Activated B cell treated with CpG ODN at 0.5 μM for 24 hours (primary cell): ENCODE measurements around the gene TRIP12. TPM values are rescaled to one million over a fixed set of nuclear protein-coding genes. Genes with fewer than 3 reads are reported as not detected.
"Not testable (repeated sequence)": the region's sequence is repeated elsewhere in the genome, so short reads cannot be mapped to it uniquely, and the experiment has no call there.

Source experiments
- ATAC-seq: fragments of 200-7000 bp; cut with Tn5 transposase; one replicate; pipeline ENCODE4 v1.10.0; 2021; ENCODE audit warnings: low read depth, mild to moderate bottlenecking, moderate library complexity
- CTCF ChIA-PET: fragments of 350-600 bp; sonication (Branson Sonifier 250); formaldehyde crosslinking; loops from one replicate; lab custom pipeline; 2021; ENCODE audit warnings: antibody characterized with exemption; lab: Charles Lee
- POLR2A ChIA-PET: fragments of 350-600 bp; sonication (Branson Sonifier 250); formaldehyde crosslinking; loops from one replicate; lab custom pipeline; 2021; ENCODE audit warnings: antibody characterized with exemption; lab: Charles Lee
- DNase-seq: peaks from one replicate; pipeline ENCODE4 v3.0.0; 2022
- H3K27ac Mint-ChIP-seq: one replicate; pipeline ENCODE4 v1.8.0; 2020; ENCODE audit warnings: mixed read lengths
- H3K27me3 Mint-ChIP-seq: one replicate; pipeline ENCODE4 v1.8.0; 2021; ENCODE audit warnings: mixed read lengths
- H3K36me3 Mint-ChIP-seq: one replicate; pipeline ENCODE4 v1.8.0; 2021; ENCODE audit warnings: low read depth, mixed read lengths
- H3K4me1 Mint-ChIP-seq: one replicate; pipeline ENCODE4 v1.8.0; 2021; ENCODE audit warnings: mixed read lengths
- H3K4me3 Mint-ChIP-seq: one replicate; pipeline ENCODE4 v1.8.0; 2020; ENCODE audit warnings: mild to moderate bottlenecking, mixed read lengths
- H3K9me3 Mint-ChIP-seq: one replicate; pipeline ENCODE4 v1.8.0; 2020; ENCODE audit warnings: mixed read lengths
- intact Hi-C: fragments of 100-400 bp; cut with micrococcal nuclease; formaldehyde crosslinking; loops from one replicate; pipeline ENCODE4 v1.15.1; 2024
- total RNA-seq: library from RNA; stranded (reverse); gene quantifications from 2 replicates; pipeline ENCODE4 v1.2.3, GENCODE V29; 2022
- TF ChIP-seq, protein P1 (sequence below): fragments of 200-600 bp; IDR thresholded peaks from one replicate; pipeline ENCODE4 v1.8.0; 2022; ENCODE audit warnings: antibody characterized with exemption, mild to moderate bottlenecking

TRIP12 gene
- total RNA-seq, 1 donor from 2014 or later: 272 TPM

- TF ChIP-seq, protein P1, sequence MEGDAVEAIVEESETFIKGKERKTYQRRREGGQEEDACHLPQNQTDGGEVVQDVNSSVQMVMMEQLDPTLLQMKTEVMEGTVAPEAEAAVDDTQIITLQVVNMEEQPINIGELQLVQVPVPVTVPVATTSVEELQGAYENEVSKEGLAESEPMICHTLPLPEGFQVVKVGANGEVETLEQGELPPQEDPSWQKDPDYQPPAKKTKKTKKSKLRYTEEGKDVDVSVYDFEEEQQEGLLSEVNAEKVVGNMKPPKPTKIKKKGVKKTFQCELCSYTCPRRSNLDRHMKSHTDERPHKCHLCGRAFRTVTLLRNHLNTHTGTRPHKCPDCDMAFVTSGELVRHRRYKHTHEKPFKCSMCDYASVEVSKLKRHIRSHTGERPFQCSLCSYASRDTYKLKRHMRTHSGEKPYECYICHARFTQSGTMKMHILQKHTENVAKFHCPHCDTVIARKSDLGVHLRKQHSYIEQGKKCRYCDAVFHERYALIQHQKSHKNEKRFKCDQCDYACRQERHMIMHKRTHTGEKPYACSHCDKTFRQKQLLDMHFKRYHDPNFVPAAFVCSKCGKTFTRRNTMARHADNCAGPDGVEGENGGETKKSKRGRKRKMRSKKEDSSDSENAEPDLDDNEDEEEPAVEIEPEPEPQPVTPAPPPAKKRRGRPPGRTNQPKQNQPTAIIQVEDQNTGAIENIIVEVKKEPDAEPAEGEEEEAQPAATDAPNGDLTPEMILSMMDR: no peak
- ChIA-PET CTCF (no interaction called here), POLR2A (no interaction called here)
- Mint-ChIP-seq H3K4me3 (no peak overlapping the region), H3K4me1 (peaks cover 27% of the 10 kb centered on the region), H3K36me3 (peaks cover 43% of the 10 kb centered on the region), H3K9me3 (no peaks in the 10 kb centered on the region), H3K27ac (no peak overlapping the region), H3K27me3 (no peaks in the 10 kb centered on the region)
- intact Hi-C loops: no loop called here
- ATAC-seq: no peak
- DNase-seq: no peak
These were observed 20.0 kb downstream of the TRIP12 start for GRCh38 chr2:229901819-229902218.

DNA sequence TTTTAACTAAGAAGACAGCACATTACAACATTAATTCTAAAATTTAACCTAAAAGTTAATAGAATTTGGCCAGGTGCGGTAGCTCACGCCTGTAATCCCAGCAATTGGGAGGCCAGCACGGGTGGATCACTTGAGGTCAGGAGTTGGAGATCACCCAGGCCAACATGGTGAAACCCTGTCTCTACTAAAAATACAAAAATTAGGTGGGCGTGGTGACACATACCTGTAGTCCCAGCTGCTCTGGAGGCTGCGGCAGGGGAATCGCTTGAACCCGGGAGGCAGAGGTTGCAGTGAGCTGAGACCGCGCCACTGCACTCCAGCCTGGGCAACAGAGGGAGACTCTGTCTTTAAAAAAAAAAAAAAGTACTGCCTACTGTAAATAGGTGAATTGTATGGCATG, 21.3 kb downstream of the TRIP12 start:
- H3K27me3 Mint-ChIP-seq, ATAC-seq, H3K4me3 Mint-ChIP-seq, H3K27ac Mint-ChIP-seq, H3K9me3 Mint-ChIP-seq, intact Hi-C loops, DNase-seq: not testable (repeated sequence)
- CTCF ChIA-PET: interaction anchor here (0.6 kb wide), 1 partner anchor 952 kb away, joined by 3 read pairs; no protein-coding TSS in a partner anchor
- Mint-ChIP-seq H3K36me3 (peaks cover 40% of the 10 kb centered on the region), H3K4me1 (peaks cover 31% of the 10 kb centered on the region)
- POLR2A ChIA-PET: interaction anchor here (0.5 kb wide), 1 partner anchor 17 kb away, joined by 18 read pairs; no protein-coding TSS in a partner anchor

DNA sequence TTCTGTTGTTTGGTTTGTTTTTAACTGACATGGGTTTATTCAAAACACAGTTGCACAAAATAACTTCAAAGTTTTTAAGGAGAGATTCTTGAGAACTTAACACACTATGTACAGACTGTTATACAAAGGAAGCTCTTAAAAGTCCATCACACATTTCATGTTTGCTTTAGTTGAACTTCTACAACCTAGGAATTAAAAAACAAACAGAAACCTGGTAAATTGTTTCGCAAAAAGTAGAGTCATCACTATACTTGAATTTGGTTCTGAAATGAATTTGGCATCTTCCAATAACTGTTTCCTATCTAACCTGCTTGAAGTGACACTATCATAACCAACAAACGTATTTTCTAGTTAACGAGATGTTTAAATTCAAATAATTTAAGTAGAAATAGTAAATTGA, 21.8 kb downstream of the TRIP12 start:
- DNase-seq (no peak), ATAC-seq (no peak)
- no peak overlapping the region for H3K27ac Mint-ChIP-seq
- CTCF ChIA-PET: interaction anchor here (0.6 kb wide), 1 partner anchor 952 kb away, joined by 3 read pairs; no protein-coding TSS in a partner anchor
- POLR2A ChIA-PET: interaction anchor here (0.5 kb wide), 1 partner anchor 17 kb away, joined by 18 read pairs; no protein-coding TSS in a partner anchor
- H3K4me3 Mint-ChIP-seq: no peak overlapping the region
- TF ChIP-seq, protein P1: no peak
- no peaks in the 10 kb centered on the region for H3K9me3 Mint-ChIP-seq
- intact Hi-C loops: no loop called here
- H3K27me3 Mint-ChIP-seq: no peaks in the 10 kb centered on the region
- peaks cover 36% of the 10 kb centered on the region for H3K36me3 Mint-ChIP-seq
- peaks cover 32% of the 10 kb centered on the region for H3K4me1 Mint-ChIP-seq

DNA sequence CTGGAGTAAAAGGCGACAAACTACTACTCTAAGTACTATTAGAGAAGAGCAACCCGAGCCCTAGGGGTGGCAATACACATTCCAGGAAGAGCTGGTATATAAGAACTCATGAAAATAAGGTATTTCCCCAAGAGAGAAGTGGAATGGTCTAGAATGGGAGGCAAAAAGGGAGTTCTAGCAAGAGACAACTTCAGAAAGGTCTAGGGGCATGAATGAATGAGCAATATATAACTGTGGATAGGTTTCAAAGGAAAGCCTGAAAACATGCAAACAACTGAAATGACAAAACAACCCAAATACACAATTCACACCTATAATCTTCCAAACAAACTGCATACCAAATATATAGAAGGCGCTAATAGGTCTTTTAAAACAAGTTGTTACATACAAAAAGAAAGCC, 22.2 kb downstream of the TRIP12 start:
- Mint-ChIP-seq H3K9me3 (no peaks in the 10 kb centered on the region), H3K4me1 (peaks cover 35% of the 10 kb centered on the region), H3K27ac (no peak overlapping the region), H3K4me3 (no peak overlapping the region), H3K27me3 (no peaks in the 10 kb centered on the region), H3K36me3 (peaks cover 36% of the 10 kb centered on the region)
- POLR2A ChIA-PET: no interaction called here
- CTCF ChIA-PET: no interaction called here
- no peak for DNase-seq
- intact Hi-C loops: loop anchor here (5.0 kb wide), 1 partner anchor 37 kb away; no protein-coding TSS in a partner anchor
- TF ChIP-seq, protein P1: no peak
- no peak for ATAC-seq

DNA sequence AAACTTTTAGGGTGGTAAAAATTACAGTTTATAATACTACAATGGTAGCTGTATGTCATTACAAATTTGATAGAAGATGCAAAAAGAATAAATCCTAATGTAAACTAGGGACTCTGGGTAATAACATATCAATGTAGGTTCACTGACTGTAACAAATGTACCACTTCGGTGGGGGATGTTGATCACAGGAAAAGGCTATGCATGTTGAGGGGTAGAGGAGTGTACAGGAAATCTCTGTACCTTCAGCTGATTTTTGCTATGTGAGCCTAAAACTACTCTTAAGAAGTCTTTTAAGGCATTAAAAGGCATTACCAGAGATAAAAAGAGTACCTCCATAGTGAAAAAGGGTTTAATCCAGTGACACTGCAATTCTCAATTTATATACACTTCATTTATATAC, 25.0 kb downstream of the TRIP12 start:
- H3K9me3 Mint-ChIP-seq: no peaks in the 10 kb centered on the region
- H3K36me3 Mint-ChIP-seq: peaks cover 42% of the 10 kb centered on the region
- no peaks in the 10 kb centered on the region for H3K27me3 Mint-ChIP-seq
- no peak overlapping the region for H3K4me3 Mint-ChIP-seq
- ChIA-PET CTCF (no interaction called here), POLR2A (no interaction called here)
- TF ChIP-seq, protein P1: no peak
- ATAC-seq (no peak), DNase-seq (no peak)
- intact Hi-C loops: loop anchor here (2.0 to 5.0 kb wide), 2 partner anchors 14 to 35 kb away; no protein-coding TSS in a partner anchor
- no peak overlapping the region for H3K27ac Mint-ChIP-seq
- H3K4me1 Mint-ChIP-seq: peaks cover 43% of the 10 kb centered on the region

- ATAC-seq: no peak
- TF ChIP-seq, protein P1: no peak
- Mint-ChIP-seq H3K9me3 (no peaks in the 10 kb centered on the region), H3K27me3 (no peaks in the 10 kb centered on the region), H3K27ac (no peak overlapping the region), H3K4me3 (no peak overlapping the region), H3K36me3 (peaks cover 46% of the 10 kb centered on the region), H3K4me1 (peaks cover 58% of the 10 kb centered on the region)
- intact Hi-C loops: no loop called here
- POLR2A ChIA-PET: no interaction called here
- no peak for DNase-seq
- CTCF ChIA-PET: interaction anchor here (0.8 to 1.9 kb wide), 3 partner anchors 21 to 262 kb away, joined by 3 to 5 read pairs (median 5); no protein-coding TSS in a partner anchor
These were observed 32.8 kb downstream of the TRIP12 start for GRCh38 chr2:229889023-229889422.
